Measurements from ENCODE around the gene RAB4B.

- no peak for TF ChIP-seq CTCF (IDR thresholded peaks at IDR 0.05)
- TF ChIP-seq POLR2A (IDR thresholded peaks at IDR 0.05) = no peak
- no peak for TF ChIP-seq POLR2AphosphoS5 (IDR thresholded peaks at IDR 0.05)
Observed at GRCh38 chr19:40783711-40784110, 5.7 kb downstream of the RAB4B start.
